Smooth muscle cell (in vitro differentiated cells): ENCODE measurements around the gene GPR6. TPM values are rescaled to one million over a fixed set of nuclear protein-coding genes. Genes with fewer than 3 reads are reported as not detected.

Experiments used
- DNase-seq: peaks from one replicate; lab custom pipeline; 2025; ENCODE audit not compliant: unreplicated experiment; lab: John Stamatoyannopoulos, UW
- H2AFZ ChIP-seq: fragments of 200-600 bp; sonication (generic); 2 replicates; pipeline ENCODE4 v1.6.0; 2016; ENCODE audit warnings: antibody characterized with exemption, low read depth, mild to moderate bottlenecking
- H3F3A ChIP-seq: fragments of 200-600 bp; sonication (generic); 2 replicates; pipeline ENCODE4 v1.6.0; 2017; ENCODE audit warnings: antibody characterized with exemption, low read depth
- H3K27ac ChIP-seq: fragments of 200-600 bp; sonication (generic); 2 replicates; pipeline ENCODE4 v1.5.1; 2016; ENCODE audit warnings: low read depth, mild to moderate bottlenecking
- H3K27me3 ChIP-seq: fragments of 200-600 bp; sonication (generic); 2 replicates; pipeline ENCODE4 v1.6.1; 2016; ENCODE audit warnings: low read depth, mild to moderate bottlenecking
- H3K36me3 ChIP-seq: fragments of 200-600 bp; sonication (generic); 2 replicates; pipeline ENCODE4 v1.5.1; 2016; ENCODE audit warnings: low read depth
- H3K4me1 ChIP-seq: fragments of 200-600 bp; sonication (generic); 2 replicates; pipeline ENCODE4 v1.5.1; 2016; ENCODE audit warnings: low read depth
- H3K4me2 ChIP-seq: fragments of 200-600 bp; sonication (generic); 2 replicates; pipeline ENCODE4 v1.6.0; 2016; ENCODE audit warnings: mild to moderate bottlenecking
- H3K4me3 ChIP-seq: fragments of 200-600 bp; sonication (generic); 2 replicates; pipeline ENCODE4 v1.5.1; 2016; ENCODE audit warnings: mild to moderate bottlenecking
- H3K79me2 ChIP-seq: fragments of 200-600 bp; sonication (generic); 2 replicates; pipeline ENCODE4 v1.6.0; 2016; ENCODE audit warnings: low read depth, mild to moderate bottlenecking
- H3K9ac ChIP-seq: fragments of 200-600 bp; sonication (generic); 2 replicates; pipeline ENCODE4 v1.6.0; 2016; ENCODE audit warnings: low read depth
- H3K9me3 ChIP-seq: fragments of 200-600 bp; sonication (generic); replicated peaks from 2 replicates; pipeline ENCODE4 v1.5.1; 2016; ENCODE audit warnings: low read depth
- H4K20me1 ChIP-seq: fragments of 200-600 bp; sonication (generic); 2 replicates; pipeline ENCODE4 v1.6.0; 2016; ENCODE audit warnings: low read depth
- CTCF ChIP-seq: fragments of 200-600 bp; sonication (generic); IDR thresholded peaks from 2 replicates; pipeline ENCODE4 v1.5.1; 2017; ENCODE audit warnings: borderline replicate concordance, mild to moderate bottlenecking, antibody characterized with exemption; ENCODE audit not compliant: insufficient read depth, poor library complexity, severe bottlenecking
- WGBS: methylation state at CpG from one replicate; pipeline ENCODE4 v1.1.7; 2016; ENCODE audit warnings: low lambda C conversion rate; 5-methylcytosine and 5-hydroxymethylcytosine counted together
- polyA plus RNA-seq: library from polyadenylated mRNA; unstranded; fragments of >200 nt; fragmentation: Nextera tagmentation; extraction: Ambion mirVana; gene quantifications from 2 replicates; pipeline ENCODE4 v1.2.1, GENCODE V29; 2016
- total RNA-seq: library from RNA; depleted of rRNA; stranded (reverse); fragments of >200 nt; gene quantifications from 2 replicates; pipeline ENCODE4 v1.2.3, GENCODE V29; 2014

Gene GPR6
- total and polyA plus RNA-seq, 2 experiments from 2014 or later, result not detected

- Histone ChIP-seq H3K79me2 (no peaks in the 10 kb centered on the region), H3K4me2 (no peak overlapping the region), H2AFZ (no peak overlapping the region), H3K27ac (peak overlapping the region; percentile 59), H3K4me3 (no peak overlapping the region), H3F3A (no peaks in the 10 kb centered on the region), H4K20me1 (no peaks in the 10 kb centered on the region), H3K9ac (no peak overlapping the region), H3K9me3 (no peaks in the 10 kb centered on the region), H3K4me1 (peaks cover 2% of the 10 kb centered on the region), H3K36me3 (no peaks in the 10 kb centered on the region), H3K27me3 (peaks cover 17% of the 10 kb centered on the region)
- no peak for DNase-seq
- TF ChIP-seq CTCF, result no peak
- WGBS, result 34% methylated on average over 4 of the region's 4 CpGs
Observed at GRCh38 chr6:109944448-109944847, 33.7 kb upstream of the GPR6 start.

- DNase-seq, result no peak
- Histone ChIP-seq H3K4me1 (peaks cover 2% of the 10 kb centered on the region), H2AFZ (no peak overlapping the region), H3K27ac (peak overlapping the region; percentile 59), H3K27me3 (peaks cover 17% of the 10 kb centered on the region), H3K36me3 (no peaks in the 10 kb centered on the region), H3K79me2 (no peaks in the 10 kb centered on the region), H4K20me1 (no peaks in the 10 kb centered on the region), H3K9me3 (no peaks in the 10 kb centered on the region), H3K9ac (no peak overlapping the region), H3K4me3 (no peak overlapping the region), H3K4me2 (no peak overlapping the region), H3F3A (no peaks in the 10 kb centered on the region)
- TF ChIP-seq CTCF, result no peak
Observed at GRCh38 chr6:109945091-109945490, 33.0 kb upstream of the GPR6 start.

- no peaks in the 10 kb centered on the region for H3K9me3 ChIP-seq
- H3F3A ChIP-seq, result no peaks in the 10 kb centered on the region
- TF ChIP-seq CTCF, result no peak
Observed at GRCh38 chr6:109946979-109947378, 31.1 kb upstream of the GPR6 start.

GRCh38 chr6:109949281-109950065, 28.6 kb upstream of the GPR6 start:
- Histone ChIP-seq H3K9ac (no peak overlapping the region), H3K36me3 (no peaks in the 10 kb centered on the region), H2AFZ (no peak overlapping the region), H3F3A (no peaks in the 10 kb centered on the region), H4K20me1 (no peaks in the 10 kb centered on the region), H3K79me2 (no peaks in the 10 kb centered on the region), H3K4me2 (no peak overlapping the region), H3K9me3 (no peaks in the 10 kb centered on the region), H3K4me1 (peaks cover 2% of the 10 kb centered on the region), H3K27me3 (peaks cover 10% of the 10 kb centered on the region), H3K27ac (no peak overlapping the region), H3K4me3 (no peak overlapping the region)
- WGBS, result 89% methylated on average over 19 of the region's 19 CpGs
- TF ChIP-seq CTCF, result no peak
- DNase-seq, result no peak

More at GRCh38 chr6:109946979-109947378, 31.1 kb upstream of the GPR6 start:
- Histone ChIP-seq H3K4me2 (no peak overlapping the region), H3K9ac (no peak overlapping the region), H3K79me2 (no peaks in the 10 kb centered on the region), H3K27ac (no peak overlapping the region), H3K4me1 (peaks cover 2% of the 10 kb centered on the region), H3K4me3 (no peak overlapping the region), H3K27me3 (peaks cover 17% of the 10 kb centered on the region), H2AFZ (no peak overlapping the region), H3K36me3 (no peaks in the 10 kb centered on the region), H4K20me1 (no peaks in the 10 kb centered on the region)
- DNase-seq, result no peak
- 81% methylated on average over 4 of the region's 4 CpGs for WGBS
